HUES6 (cell line): Measurements from ENCODE around the gene KRT3.

ENCODE experiments used
- H3K27ac ChIP-seq: 2 replicates; pipeline ENCODE4 v1.7.0; 2013; ENCODE audit warnings: low read depth, mild to moderate bottlenecking, low read length, inconsistent platforms
- H3K27me3 ChIP-seq: 2 replicates; pipeline ENCODE4 v1.6.1; 2013; ENCODE audit warnings: low read length; ENCODE audit not compliant: control insufficient read depth, insufficient read depth
- H3K36me3 ChIP-seq: 2 replicates; pipeline ENCODE4 v1.6.1; 2013; ENCODE audit warnings: low read length; ENCODE audit not compliant: control insufficient read depth, insufficient read depth
- H3K4me1 ChIP-seq: 2 replicates; pipeline ENCODE4 v1.6.1; 2013; ENCODE audit warnings: low read length; ENCODE audit not compliant: control insufficient read depth, insufficient read depth
- H3K4me3 ChIP-seq: 2 replicates; pipeline ENCODE4 v1.5.1; 2013; ENCODE audit warnings: low read depth, low read length
- H3K9ac ChIP-seq: one replicate; pipeline ENCODE4 v1.6.1; 2013; ENCODE audit warnings: mild to moderate bottlenecking, low read length
- H3K9me3 ChIP-seq: 2 replicates; pipeline ENCODE4 v1.6.1; 2013; ENCODE audit warnings: low read depth, low read length; ENCODE audit not compliant: control insufficient read depth, insufficient read depth

KRT3 gene

DNA sequence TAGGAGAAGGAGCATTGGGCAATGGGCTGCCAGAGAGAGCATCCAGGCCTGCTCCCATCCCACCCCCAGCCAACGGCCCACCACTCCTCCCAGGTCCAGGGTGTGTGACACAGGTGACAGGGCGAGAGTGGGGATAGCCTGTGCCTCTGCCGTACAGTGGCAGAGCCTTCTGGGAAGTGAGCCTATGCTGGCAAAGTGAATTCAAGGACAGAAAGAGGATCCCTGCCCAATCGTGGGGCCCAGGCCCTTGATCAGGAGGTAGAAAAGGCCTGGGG lies 38.7 kb upstream of the KRT3 start:
- Histone ChIP-seq H3K36me3 (no peaks in the 10 kb centered on the region), H3K4me1 (no peaks in the 10 kb centered on the region), H3K27me3 (peaks cover 3% of the 10 kb centered on the region; the same call in 1 of the 2 replicates), H3K27ac (no peak overlapping the region), H3K4me3 (no peak overlapping the region), H3K9me3 (no peaks in the 10 kb centered on the region), H3K9ac (no peak overlapping the region)

- H3K27ac ChIP-seq: no peak within 1 kb of the TSS
- H3K4me3 ChIP-seq: no peak within 1 kb of the TSS
- no peaks in the 10 kb centered on the region for H3K4me1 ChIP-seq
- no peaks in the 10 kb centered on the region for H3K36me3 ChIP-seq
- no peak within 1 kb of the TSS for H3K9ac ChIP-seq
- peaks cover 3% of the 10 kb centered on the region; the same call in 1 of the 2 replicates for H3K27me3 ChIP-seq
- H3K9me3 ChIP-seq: no peaks in the 10 kb centered on the region
Measured at GRCh38 chr12:52833922-52834726, 38.2 kb upstream of the KRT3 start, which contains the start of gene KRT79. Gene KRT79, minus strand, starts transcription at chr12:52834311. Its CDS starts 51 bp downstream, at chr12:52834260.

DNA sequence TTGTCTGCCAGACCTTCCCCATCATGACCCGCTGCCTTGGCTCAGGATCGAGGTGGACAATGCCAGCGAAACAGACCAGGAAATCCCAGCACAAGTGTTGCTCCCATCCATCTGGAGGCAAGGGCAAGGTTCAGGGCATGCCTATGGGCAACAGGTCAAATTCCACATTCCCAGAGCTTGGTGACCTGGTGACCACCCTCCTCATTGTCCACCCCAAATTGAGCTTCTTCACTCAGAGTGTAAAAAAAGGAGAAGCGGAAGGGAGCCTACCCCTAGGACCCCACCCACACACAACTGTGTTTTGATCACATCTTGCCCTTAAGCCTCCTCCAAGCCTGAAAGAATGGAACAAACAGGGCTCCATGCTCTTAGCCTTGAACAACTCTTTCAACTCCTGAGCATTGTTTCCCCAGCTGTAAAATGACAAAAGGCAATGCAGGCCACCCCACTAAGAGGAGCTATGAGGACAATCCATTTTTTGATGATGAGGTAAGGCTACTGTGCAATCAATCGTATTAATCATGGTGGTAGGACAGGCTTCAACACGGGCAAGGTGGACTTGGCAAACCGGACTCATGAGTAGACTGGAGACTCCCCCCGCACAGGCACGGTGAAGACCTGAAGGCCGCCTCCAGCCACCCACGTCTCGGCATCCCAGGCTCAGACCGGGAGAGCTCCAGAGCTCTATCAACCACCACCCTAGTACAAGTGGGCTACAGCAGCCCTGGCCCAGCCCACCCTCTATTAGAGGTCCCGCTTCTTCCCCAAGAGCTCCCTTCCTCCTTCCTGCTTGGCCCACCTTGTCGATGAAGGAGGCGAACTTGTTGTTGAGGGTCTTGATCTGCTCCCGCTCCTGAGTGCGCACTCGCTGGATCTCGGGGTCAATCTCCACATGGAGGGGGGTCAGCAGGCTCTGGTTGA lies 37.3 kb upstream of the KRT3 start:
- no peaks in the 10 kb centered on the region for H3K36me3 ChIP-seq
- H3K4me1 ChIP-seq: no peaks in the 10 kb centered on the region
- no peak overlapping the region for H3K4me3 ChIP-seq
- no peak overlapping the region for H3K9ac ChIP-seq
- peaks cover 2% of the 10 kb centered on the region; the same call in 1 of the 2 replicates for H3K27me3 ChIP-seq
- no peak overlapping the region for H3K27ac ChIP-seq
- H3K9me3 ChIP-seq: no peaks in the 10 kb centered on the region

GRCh38 chr12:52832451-52832850 lies 36.5 kb upstream of the KRT3 start:
- Histone ChIP-seq H3K9ac (no peak overlapping the region), H3K27me3 (no peaks in the 10 kb centered on the region), H3K27ac (no peak overlapping the region), H3K4me1 (peaks cover 2% of the 10 kb centered on the region; the same call in 1 of the 2 replicates), H3K36me3 (no peaks in the 10 kb centered on the region), H3K9me3 (no peaks in the 10 kb centered on the region), H3K4me3 (no peak overlapping the region)

- Histone ChIP-seq H3K27me3 (no peaks in the 10 kb centered on the region), H3K36me3 (no peaks in the 10 kb centered on the region), H3K9ac (no peak overlapping the region), H3K4me1 (peaks cover 7% of the 10 kb centered on the region; the same call in 1 of the 2 replicates), H3K27ac (no peak overlapping the region), H3K4me3 (no peak overlapping the region), H3K9me3 (no peaks in the 10 kb centered on the region)
Measured at GRCh38 chr12:52831251-52831650, 35.3 kb upstream of the KRT3 start.

DNA sequence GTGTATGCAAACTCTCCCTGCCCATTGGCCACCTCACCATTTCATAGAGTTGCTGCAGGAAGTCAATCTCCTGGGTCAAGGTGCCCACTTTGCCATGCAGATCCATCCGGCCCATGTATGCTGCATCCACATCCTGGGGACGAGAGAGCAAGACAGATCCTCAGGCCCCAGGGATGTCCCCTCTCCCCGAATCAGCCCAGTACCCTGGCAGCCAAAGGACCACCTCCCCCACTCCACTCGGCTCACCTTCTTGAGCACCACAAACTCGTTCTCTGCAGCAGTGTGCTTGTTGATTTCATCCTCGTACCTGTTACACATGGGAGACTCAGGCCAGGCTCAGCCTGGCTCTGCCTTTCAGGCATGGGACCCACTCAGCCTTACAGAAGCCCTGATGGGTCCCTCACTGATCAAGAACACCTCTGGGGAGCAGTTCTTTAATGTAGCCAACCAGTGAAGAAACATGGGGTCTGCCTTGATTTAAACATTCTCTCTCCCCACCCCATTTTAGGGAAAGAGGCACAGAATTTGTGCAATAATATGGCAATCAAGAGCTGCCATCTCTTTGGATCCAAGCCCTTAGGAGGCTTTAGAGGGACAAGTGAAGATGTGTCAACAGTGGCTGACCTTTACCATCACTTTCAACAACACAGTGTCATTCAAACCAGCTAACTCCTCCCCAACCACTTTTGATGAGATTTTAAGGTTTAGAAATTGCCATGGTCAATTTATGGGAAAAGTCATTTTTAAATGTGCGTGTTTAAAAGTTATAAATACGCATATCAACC lies 34.3 kb upstream of the KRT3 start:
- H3K9me3 ChIP-seq: no peaks in the 10 kb centered on the region
- no peak overlapping the region for H3K4me3 ChIP-seq
- no peak overlapping the region for H3K27ac ChIP-seq
- H3K36me3 ChIP-seq: no peaks in the 10 kb centered on the region
- no peak overlapping the region for H3K9ac ChIP-seq
- no peaks in the 10 kb centered on the region for H3K27me3 ChIP-seq
- H3K4me1 ChIP-seq: peaks cover 7% of the 10 kb centered on the region; the same call in 1 of the 2 replicates

- Histone ChIP-seq H3K4me1 (peaks cover 7% of the 10 kb centered on the region; the same call in 1 of the 2 replicates), H3K27me3 (no peaks in the 10 kb centered on the region), H3K27ac (no peak overlapping the region), H3K9me3 (no peaks in the 10 kb centered on the region), H3K4me3 (no peak overlapping the region), H3K36me3 (no peaks in the 10 kb centered on the region), H3K9ac (no peak overlapping the region)
Measured at GRCh38 chr12:52828591-52829021, 32.7 kb upstream of the KRT3 start.

DNA sequence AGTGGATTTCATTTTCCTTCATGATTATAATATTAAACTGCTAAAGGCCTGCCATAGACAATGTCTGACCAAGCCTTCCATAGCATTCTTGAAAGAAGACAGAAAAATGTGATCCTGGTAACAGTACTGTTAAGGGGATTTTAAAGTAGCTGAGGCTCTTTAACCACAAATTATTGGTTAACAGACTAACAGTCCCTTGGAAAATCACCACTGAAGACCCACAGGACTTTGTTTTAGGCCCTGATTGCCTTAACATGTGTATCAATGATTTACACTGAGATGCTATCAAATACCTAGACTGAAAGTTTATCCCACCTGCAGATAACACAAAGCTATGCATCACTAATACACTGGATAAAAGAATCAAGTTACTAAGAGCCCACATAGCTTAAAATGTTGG lies 32.2 kb upstream of the KRT3 start:
- Histone ChIP-seq H3K9ac (no peak overlapping the region), H3K9me3 (no peaks in the 10 kb centered on the region), H3K27me3 (no peaks in the 10 kb centered on the region), H3K4me1 (peaks cover 7% of the 10 kb centered on the region; the same call in 1 of the 2 replicates), H3K27ac (no peak overlapping the region), H3K36me3 (no peaks in the 10 kb centered on the region), H3K4me3 (no peak overlapping the region)

DNA sequence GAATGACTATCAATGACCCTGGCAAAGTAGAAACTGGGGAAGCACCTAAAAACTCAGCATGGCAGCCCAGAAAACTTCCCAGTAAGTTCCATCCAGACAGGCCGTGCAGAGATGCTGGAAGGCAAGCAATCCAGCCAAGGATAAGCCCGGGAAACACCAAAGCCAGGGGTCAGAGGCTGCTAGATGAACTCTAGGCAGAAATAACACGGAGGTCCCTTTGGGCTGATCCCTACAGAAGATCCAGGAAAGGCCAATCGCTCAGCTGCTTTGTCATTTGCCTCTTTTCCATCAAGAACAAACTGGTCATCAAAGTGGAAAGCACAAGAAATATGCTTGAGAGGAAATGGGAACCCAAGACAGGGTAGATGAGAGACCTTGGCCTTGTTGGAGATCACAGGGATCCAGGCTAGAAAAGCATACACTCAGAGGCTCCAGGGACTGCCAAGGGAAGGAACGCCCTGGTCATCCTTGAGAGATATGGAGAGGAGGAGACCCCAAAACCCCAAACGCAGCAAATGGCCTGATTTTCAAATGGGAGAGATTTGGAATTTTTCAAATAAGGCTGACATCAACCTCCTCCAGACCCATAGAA lies 31.7 kb upstream of the KRT3 start:
- Histone ChIP-seq H3K9me3 (no peaks in the 10 kb centered on the region), H3K36me3 (no peaks in the 10 kb centered on the region), H3K27me3 (no peaks in the 10 kb centered on the region), H3K4me1 (peaks cover 7% of the 10 kb centered on the region; the same call in 1 of the 2 replicates), H3K4me3 (no peak overlapping the region), H3K27ac (no peak overlapping the region), H3K9ac (no peak overlapping the region)
